Heart left ventricle (tissue), 16 donors: ENCODE measurements around the gene PAQR4. TPM values are rescaled to one million over a fixed set of nuclear protein-coding genes. Genes with fewer than 3 reads are reported as not detected.

Source experiments
- ATAC-seq, 4 donors: fragments of 200-7000 bp; cut with Tn5 transposase; one replicate each; pipeline ENCODE4 v1.9.1; 2020 to 2022; ENCODE audit warnings: moderate library complexity in 4 of 4, mild to moderate bottlenecking in 3 of 4, moderate number of reproducible peaks in 1 of 4
- DNase-seq, 5 donors: peaks; one replicate each; pipeline ENCODE4 v3.0.0-alpha.2; 2020
- H3K27ac ChIP-seq, 12 donors: fragments of 200-600 bp; sonication (generic) in 4 of 12; one replicate each; pipeline versions ENCODE4 v1.5.0 to v1.8.0; 2016 to 2022; ENCODE audit warnings: mild to moderate bottlenecking in 2 of 12
- H3K27me3 ChIP-seq, 9 donors: fragments of 200-600 bp; sonication (generic) in 2 of 9; one replicate each; pipeline versions ENCODE4 v1.5.1 to v1.8.0; 2016 to 2022; ENCODE audit warnings: mild to moderate bottlenecking in 3 of 9
- H3K36me3 ChIP-seq, 9 donors: fragments of 200-600 bp; sonication (generic) in 2 of 9; one replicate each; pipeline versions ENCODE4 v1.5.0 to v1.8.0; 2018 to 2022; ENCODE audit warnings: mild to moderate bottlenecking in 2 of 9
- H3K4me1 ChIP-seq, 12 donors: fragments of 200-600 bp; sonication (generic) in 4 of 12; one replicate each; pipeline versions ENCODE4 v1.5.0 to v1.8.0; 2016 to 2022; ENCODE audit warnings: mild to moderate bottlenecking in 3 of 12
- H3K4me3 ChIP-seq, 12 donors: fragments of 200-600 bp; sonication (generic) in 4 of 12; one replicate each; pipeline versions ENCODE4 v1.5.0 to v1.8.0; 2017 to 2022; ENCODE audit warnings: mild to moderate bottlenecking in 9 of 12, moderate library complexity in 4 of 12
- H3K9me3 ChIP-seq, 12 donors: fragments of 200-600 bp; sonication (generic) in 4 of 12; one replicate each; pipeline versions ENCODE4 v1.5.0 to v1.8.0; 2016 to 2022; ENCODE audit warnings: mild to moderate bottlenecking in 1 of 12
- POLR2A ChIP-seq, 2 donors: fragments of 450-650 bp; IDR thresholded peaks; one replicate each; pipeline ENCODE4 v1.6.1; 2017; ENCODE audit warnings: antibody characterized with exemption in 2 of 2, mild to moderate bottlenecking in 2 of 2, moderate library complexity in 2 of 2
- WGBS, 4 donors: extraction: QIAGEN DNeasy Blood & Tissue Kit in 2 of 4; methylation state at CpG; one replicate each; pipeline versions ENCODE4 v1.1.5 to v1.1.7; 2013 to 2018; 5-methylcytosine and 5-hydroxymethylcytosine counted together
- intact Hi-C, 10 donors: fragments of 100-400 bp; cut with DNase I; formaldehyde crosslinking; loops; one replicate each; pipeline versions ENCODE4 v1.11.1 to v1.14.2; 2022
- polyA plus RNA-seq, 2 donors: library from polyadenylated mRNA; stranded (reverse); fragments of 200-250 nt; gene quantifications; one replicate each; pipeline ENCODE4 v1.2.3, GENCODE V29; 2013
- total RNA-seq, 9 donors: library from RNA; depleted of rRNA in 2 of 9; stranded (reverse); fragments of >200 nt in 2 of 9; fragmentation: NEBNext Ultra II Directional in 3 of 9; extraction: Animal tissue kit (Norgen Biotek cat#: 25700) in 3 of 9; gene quantifications; one replicate each; pipeline versions ENCODE4 v1.1.0 to v1.2.4, GENCODE V29; 2016 to 2023
- TF ChIP-seq, protein P1 (sequence below), 12 donors: fragments of 200-600 bp; sonication (generic) in 4 of 12; IDR thresholded peaks; one replicate each; pipeline versions ENCODE4 v1.5.0 to v1.8.0; 2018 to 2022; ENCODE audit warnings: antibody characterized with exemption in 12 of 12, mild to moderate bottlenecking in 5 of 12
- donor health status: ischemic (EF 13 %, LVEDD 7.1; RV severe dilation, severe dysfunction).
- donor health status: healthy with polysubstance abuse.
- donor health status: DM: no; HTN: yes; CAD: no.
- donor health status: DM: no; HTN: no; CAD: no.
- donor health status: ischemic (EF 25% LVEDD 6.9; RV normal size, moderate dysfunction).
- donor health status: ischemic (EF 25% LVEDD 5.7; RV mildly dilated, moderate dysfunction).
- donor health status: healthy.
- donor health status: DM: yes; HTN: yes; CAD: no.
- donor health status: ischemic (EF 35%, LVEDD 5.7; RV mildly dilated, moderate dysfunction).
- donor health status: nonischemic (EF 11% LVEDD 7.7; RV severe dilation, severe dysfunction).
- donor health status: DM: yes; HTN: yes; CAD: no.
- donor health status: PGD.
- donor health status: ischemic (EF 29% LVEDD 5.4; RV normal size, mild dysfunction).
- donor health status: nonischemic (EF 23%, LVEDD 6.1; RV moderate dilation, normal function).

PAQR4 gene
- total and polyA plus RNA-seq, 11 donors = 6.9 to 16.3 (median 9.0) TPM

DNA sequence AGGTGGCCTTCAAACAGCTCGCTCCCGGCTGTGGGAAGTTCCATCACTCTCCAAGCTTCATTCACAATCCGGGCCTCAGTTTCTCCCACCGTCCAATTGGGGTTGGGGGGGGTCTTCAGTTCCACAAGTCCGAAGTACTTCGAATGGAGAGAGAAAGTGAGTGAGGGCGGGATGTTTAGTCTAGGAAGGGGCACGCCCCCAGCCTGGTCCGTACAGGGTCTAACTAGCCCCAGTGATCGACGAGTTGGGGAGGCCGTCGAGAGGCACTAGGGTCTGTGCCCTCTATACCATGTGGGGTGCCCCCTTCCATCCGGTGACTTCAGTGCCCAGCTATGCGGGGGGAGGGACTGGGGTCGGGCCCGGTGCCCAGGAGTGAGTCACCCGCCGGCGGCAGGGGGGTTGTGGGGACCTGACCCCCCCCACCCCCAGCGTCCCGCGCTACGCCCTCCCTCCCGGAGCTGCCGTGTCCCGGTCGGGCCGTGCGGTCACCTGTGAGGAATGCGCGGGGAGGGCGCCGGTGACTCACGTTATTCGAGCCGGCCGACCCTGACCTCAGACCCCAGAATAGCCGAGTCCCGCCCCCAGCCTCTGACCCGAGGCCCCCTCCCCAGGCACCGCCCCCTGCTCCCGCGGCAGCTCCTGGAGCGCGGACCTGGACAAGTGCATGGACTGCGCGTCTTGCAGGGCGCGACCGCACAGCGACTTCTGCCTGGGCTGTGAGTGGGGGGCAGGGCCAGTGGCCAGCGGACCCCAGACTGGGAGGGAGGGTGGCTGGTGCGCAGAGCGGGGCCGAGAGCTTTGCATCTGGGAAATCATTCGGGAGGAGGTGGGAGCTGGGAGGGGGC lies 51.7 kb downstream of the PAQR4 start:
- 1 to 3% (median 1%) methylated on average over 29 to 57 of the region's 57 CpGs for WGBS, 4 donors
- peak; percentile 82 to 91 (median 87) for DNase-seq
- Histone ChIP-seq H3K9me3 (no peaks in the 10 kb centered on the region), H3K27me3 (peaks cover 6 to 21% (median 14%) of the 10 kb centered on the region in 9 donors), H3K4me3 (peak overlapping the region; percentile 35 to 99 (median 76)), H3K36me3 (peaks cover 0 to 6% (median 4%) of the 10 kb centered on the region in 9 donors), H3K27ac (peak overlapping the region; percentile 31 to 100 (median 96)), H3K4me1 (peaks cover 13 to 62% (median 44%) of the 10 kb centered on the region in 12 donors)
- intact Hi-C loops = loop anchor here in 1 of 10 donors (1.0 kb wide), 1 partner anchor 17 kb away; no protein-coding TSS in a partner anchor
- TF ChIP-seq, protein P1, sequence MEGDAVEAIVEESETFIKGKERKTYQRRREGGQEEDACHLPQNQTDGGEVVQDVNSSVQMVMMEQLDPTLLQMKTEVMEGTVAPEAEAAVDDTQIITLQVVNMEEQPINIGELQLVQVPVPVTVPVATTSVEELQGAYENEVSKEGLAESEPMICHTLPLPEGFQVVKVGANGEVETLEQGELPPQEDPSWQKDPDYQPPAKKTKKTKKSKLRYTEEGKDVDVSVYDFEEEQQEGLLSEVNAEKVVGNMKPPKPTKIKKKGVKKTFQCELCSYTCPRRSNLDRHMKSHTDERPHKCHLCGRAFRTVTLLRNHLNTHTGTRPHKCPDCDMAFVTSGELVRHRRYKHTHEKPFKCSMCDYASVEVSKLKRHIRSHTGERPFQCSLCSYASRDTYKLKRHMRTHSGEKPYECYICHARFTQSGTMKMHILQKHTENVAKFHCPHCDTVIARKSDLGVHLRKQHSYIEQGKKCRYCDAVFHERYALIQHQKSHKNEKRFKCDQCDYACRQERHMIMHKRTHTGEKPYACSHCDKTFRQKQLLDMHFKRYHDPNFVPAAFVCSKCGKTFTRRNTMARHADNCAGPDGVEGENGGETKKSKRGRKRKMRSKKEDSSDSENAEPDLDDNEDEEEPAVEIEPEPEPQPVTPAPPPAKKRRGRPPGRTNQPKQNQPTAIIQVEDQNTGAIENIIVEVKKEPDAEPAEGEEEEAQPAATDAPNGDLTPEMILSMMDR (IDR thresholded peaks at IDR 0.05) = peak in 2 of 12 donors; percentile 2 to 3
- TF ChIP-seq POLR2A (IDR thresholded peaks at IDR 0.05) = no peak
- peak; percentile 15 to 51 (median 38) for ATAC-seq

DNA sequence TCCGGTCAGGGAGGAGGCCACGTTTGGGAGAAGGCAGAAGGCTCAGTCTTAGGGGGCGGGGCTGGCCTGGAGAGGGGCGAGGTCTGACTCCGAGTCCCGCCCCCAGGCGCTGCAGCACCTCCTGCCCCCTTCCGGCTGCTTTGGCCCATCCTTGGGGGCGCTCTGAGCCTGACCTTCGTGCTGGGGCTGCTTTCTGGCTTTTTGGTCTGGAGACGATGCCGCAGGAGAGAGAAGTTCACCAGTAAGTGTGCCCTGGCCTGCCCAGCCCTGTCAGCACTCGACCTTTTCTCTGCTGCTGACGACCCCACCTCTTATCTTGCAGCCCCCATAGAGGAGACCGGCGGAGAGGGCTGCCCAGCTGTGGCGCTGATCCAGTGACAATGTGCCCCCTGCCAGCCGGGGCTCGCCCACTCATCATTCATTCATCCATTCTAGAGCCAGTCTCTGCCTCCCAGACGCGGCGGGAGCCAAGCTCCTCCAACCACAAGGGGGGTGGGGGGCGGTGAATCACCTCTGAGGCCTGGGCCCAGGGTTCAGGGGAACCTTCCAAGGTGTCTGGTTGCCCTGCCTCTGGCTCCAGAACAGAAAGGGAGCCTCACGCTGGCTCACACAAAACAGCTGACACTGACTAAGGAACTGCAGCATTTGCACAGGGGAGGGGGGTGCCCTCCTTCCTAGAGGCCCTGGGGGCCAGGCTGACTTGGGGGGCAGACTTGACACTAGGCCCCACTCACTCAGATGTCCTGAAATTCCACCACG lies 52.5 kb downstream of the PAQR4 start:
- ATAC-seq (peak; percentile 30 to 64 (median 48)), DNase-seq (peak; percentile 88 to 91 (median 89))
- H3K4me1 ChIP-seq = peaks cover 13 to 62% (median 44%) of the 10 kb centered on the region in 12 donors
- peak overlapping the region; percentile 31 to 100 (median 96) for H3K27ac ChIP-seq
- WGBS, 4 donors = 15 to 27% (median 24%) methylated on average over 19 to 25 of the region's 25 CpGs
- H3K4me3 ChIP-seq = peak overlapping the region; percentile 35 to 99 (median 76)
- no peaks in the 10 kb centered on the region for H3K9me3 ChIP-seq
- H3K36me3 ChIP-seq = peaks cover 0 to 14% (median 11%) of the 10 kb centered on the region in 9 donors
- peaks cover 6 to 21% (median 14%) of the 10 kb centered on the region in 9 donors for H3K27me3 ChIP-seq
- intact Hi-C loops = no loop called here
- TF ChIP-seq POLR2A (IDR thresholded peaks at IDR 0.05) = no peak
- TF ChIP-seq, protein P1 (IDR thresholded peaks at IDR 0.05) = peak in 9 of 12 donors; percentile 23 to 64 (median 42)

DNA sequence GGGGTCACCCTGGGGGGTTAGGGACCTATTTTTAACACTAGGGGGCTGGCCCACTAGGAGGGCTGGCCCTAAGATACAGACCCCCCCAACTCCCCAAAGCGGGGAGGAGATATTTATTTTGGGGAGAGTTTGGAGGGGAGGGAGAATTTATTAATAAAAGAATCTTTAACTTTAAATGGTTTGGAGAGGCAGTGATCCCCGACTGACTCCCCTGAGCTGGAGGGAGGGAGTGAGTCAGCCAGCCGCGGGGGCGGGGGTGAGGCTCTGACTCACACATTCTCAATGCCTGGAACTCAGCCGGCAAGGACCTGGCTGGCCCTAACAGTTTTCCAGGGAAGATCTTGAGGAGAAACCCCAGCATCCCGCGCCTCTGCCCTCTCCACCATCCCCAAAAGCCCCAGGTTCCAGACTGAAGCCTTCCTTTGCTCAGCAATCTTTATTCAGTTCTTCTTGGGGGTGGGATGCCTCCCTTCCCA lies 53.1 kb downstream of the PAQR4 start:
- ATAC-seq (peak in 3 of 4 donors; percentile 35 to 62 (median 54)), DNase-seq (peak; percentile 89 to 94 (median 91))
- intact Hi-C loops = no loop called here
- H3K4me1 ChIP-seq = peaks cover 13 to 62% (median 44%) of the 10 kb centered on the region in 12 donors
- TF ChIP-seq, protein P1 (IDR thresholded peaks at IDR 0.05) = peak in 1 of 12 donors; percentile 4
- no peak for TF ChIP-seq POLR2A (IDR thresholded peaks at IDR 0.05)
- H3K4me3 ChIP-seq = peak overlapping the region in 11 of 12 donors; percentile 56 to 99 (median 78)
- peak overlapping the region; percentile 82 to 100 (median 96) for H3K27ac ChIP-seq
- 9 to 18% (median 14%) methylated on average over 8 of the region's 8 CpGs for WGBS, 4 donors
- H3K36me3 ChIP-seq = peaks cover 0 to 20% (median 17%) of the 10 kb centered on the region in 9 donors
- peaks cover 6 to 17% (median 14%) of the 10 kb centered on the region in 9 donors for H3K27me3 ChIP-seq
- H3K9me3 ChIP-seq = no peaks in the 10 kb centered on the region
